BLaER1 treated with 17β-estradiol and CSF1 and Interleukin-3, amounts not matched to agents 10 nM and 100 nM (cell line): Measurements from ENCODE around the gene ACAD8.
A peak's percentile ranks its signal among the peaks of the same experiment; 100 is the strongest.

ENCODE experiments used
- H3K27ac ChIP-seq, 11 experiments: shearing (Covaris generic); formaldehyde crosslinking; 2 replicates each; pipeline ENCODE4 v1.8.1; 2022
- H3K27me3 ChIP-seq, 11 experiments: shearing (Covaris generic); formaldehyde crosslinking; 2 replicates each; pipeline ENCODE4 v1.8.1; 2022
- H3K36me3 ChIP-seq, 11 experiments: shearing (Covaris generic); formaldehyde crosslinking; 2 replicates each; pipeline ENCODE4 v1.8.1; 2022
- H3K4me1 ChIP-seq, 10 experiments: shearing (Covaris generic); formaldehyde crosslinking; 2 replicates each; pipeline ENCODE4 v1.8.1; 2022
- H3K4me2 ChIP-seq, 11 experiments: shearing (Covaris generic); formaldehyde crosslinking; 2 replicates each; pipeline ENCODE4 v1.8.1; 2022
- H3K4me3 ChIP-seq, 10 experiments: shearing (Covaris generic); formaldehyde crosslinking; 2 replicates each; pipeline ENCODE4 v1.8.1; 2022
- H3K9ac ChIP-seq, 11 experiments: shearing (Covaris generic); formaldehyde crosslinking; 2 replicates each; pipeline ENCODE4 v1.8.1; 2022
- H3K9me3 ChIP-seq, 11 experiments: shearing (Covaris generic); formaldehyde crosslinking; replicated peaks in 1 of 11; 2 replicates each; pipeline ENCODE4 v1.8.1; 2022
- H4K20me1 ChIP-seq, 11 experiments: shearing (Covaris generic); formaldehyde crosslinking; 2 replicates each; pipeline ENCODE4 v1.8.1; 2022
- Cebpa-rat ChIP-seq, 11 experiments: shearing (Covaris generic); IDR thresholded peaks; 2 replicates each; pipeline ENCODE4 v1.8.1; 2022

ACAD8 gene

GRCh38 chr11:134235399-134235798 lies 18.0 kb upstream of the ACAD8 start:
- no peak overlapping the region for H3K9ac ChIP-seq
- peaks cover 31 to 57% (median 46%) of the 10 kb centered on the region in 11 experiments for H3K36me3 ChIP-seq
- H4K20me1 ChIP-seq = peaks cover 45 to 72% (median 52%) of the 10 kb centered on the region in 11 experiments; a peak in 21 of 22 replicates
- no peak overlapping the region for H3K4me3 ChIP-seq
- no peak overlapping the region for H3K4me2 ChIP-seq
- no peaks in the 10 kb centered on the region; a peak in 1 of 22 replicates for H3K27me3 ChIP-seq
- TF ChIP-seq Cebpa-rat (IDR thresholded peaks at IDR 0.05) = no peak
- H3K9me3 ChIP-seq = no peaks in the 10 kb centered on the region
- H3K4me1 ChIP-seq = peaks cover 28 to 76% (median 50%) of the 10 kb centered on the region in 10 experiments
- no peak overlapping the region for H3K27ac ChIP-seq

- H3K36me3 ChIP-seq = peaks cover 34 to 66% (median 49%) of the 10 kb centered on the region in 11 experiments
- peak overlapping the region in 7 of 11 experiments; percentile 9 to 41 (median 38); a peak in 12 of 22 replicates for H3K4me2 ChIP-seq
Measured at GRCh38 chr11:134236834-134237556, 16.4 kb upstream of the ACAD8 start.

GRCh38 chr11:134237557-134237922 lies 15.8 kb upstream of the ACAD8 start:
- peaks cover 34 to 66% (median 49%) of the 10 kb centered on the region in 11 experiments for H3K36me3 ChIP-seq
- peaks cover 0 to 9% (median 0%) of the 10 kb centered on the region in 11 experiments; a peak in 5 of 22 replicates for H3K27me3 ChIP-seq
- peak overlapping the region in 8 of 11 experiments; percentile 9 to 41 (median 38); a peak in 12 of 22 replicates for H3K4me2 ChIP-seq
- no peak overlapping the region for H3K4me3 ChIP-seq
- peaks cover 22 to 71% (median 44%) of the 10 kb centered on the region in 10 experiments for H3K4me1 ChIP-seq
- H3K9ac ChIP-seq = no peak overlapping the region
- H4K20me1 ChIP-seq = peaks cover 26 to 70% (median 34%) of the 10 kb centered on the region in 11 experiments; a peak in 21 of 22 replicates
- H3K27ac ChIP-seq = no peak overlapping the region
- TF ChIP-seq Cebpa-rat (IDR thresholded peaks at IDR 0.05) = no peak
- H3K9me3 ChIP-seq = no peaks in the 10 kb centered on the region

More at GRCh38 chr11:134236834-134237556, 16.4 kb upstream of the ACAD8 start:
- H3K27me3 ChIP-seq = peaks cover 0 to 9% (median 0%) of the 10 kb centered on the region in 11 experiments; a peak in 4 of 22 replicates
- H4K20me1 ChIP-seq = peaks cover 32 to 70% (median 39%) of the 10 kb centered on the region in 11 experiments; a peak in 21 of 22 replicates
- H3K27ac ChIP-seq = no peak overlapping the region
- no peaks in the 10 kb centered on the region for H3K9me3 ChIP-seq
- H3K9ac ChIP-seq = no peak overlapping the region
- H3K4me3 ChIP-seq = no peak overlapping the region
- peaks cover 22 to 71% (median 44%) of the 10 kb centered on the region in 10 experiments for H3K4me1 ChIP-seq
- TF ChIP-seq Cebpa-rat (IDR thresholded peaks at IDR 0.05) = no peak

GRCh38 chr11:134238956-134239355 lies 14.4 kb upstream of the ACAD8 start:
- no peak overlapping the region for H3K27ac ChIP-seq
- H3K9ac ChIP-seq = no peak overlapping the region
- no peak overlapping the region for H3K4me3 ChIP-seq
- H3K4me1 ChIP-seq = peaks cover 22 to 71% (median 44%) of the 10 kb centered on the region in 10 experiments
- H3K9me3 ChIP-seq = no peaks in the 10 kb centered on the region
- H3K4me2 ChIP-seq = peak overlapping the region in 1 of 11 experiments; percentile 12; a peak in 1 of 22 replicates
- H4K20me1 ChIP-seq = peaks cover 15 to 70% (median 22%) of the 10 kb centered on the region in 11 experiments; a peak in 18 of 22 replicates
- H3K36me3 ChIP-seq = peaks cover 43 to 78% (median 58%) of the 10 kb centered on the region in 11 experiments
- no peak for TF ChIP-seq Cebpa-rat (IDR thresholded peaks at IDR 0.05)
- peaks cover 0 to 9% (median 0%) of the 10 kb centered on the region in 11 experiments; a peak in 5 of 22 replicates for H3K27me3 ChIP-seq

- Histone ChIP-seq H3K4me1 (peaks cover 22 to 70% (median 45%) of the 10 kb centered on the region in 10 experiments), H3K27me3 (peaks cover 0 to 9% (median 0%) of the 10 kb centered on the region in 11 experiments; a peak in 5 of 22 replicates), H3K27ac (no peak overlapping the region), H3K4me2 (no peak overlapping the region), H3K9ac (no peak overlapping the region), H3K36me3 (peaks cover 47 to 83% (median 59%) of the 10 kb centered on the region in 11 experiments), H4K20me1 (peaks cover 0 to 72% (median 12%) of the 10 kb centered on the region in 11 experiments; a peak in 13 of 22 replicates), H3K4me3 (no peak overlapping the region), H3K9me3 (no peaks in the 10 kb centered on the region)
- no peak for TF ChIP-seq Cebpa-rat (IDR thresholded peaks at IDR 0.05)
Measured at GRCh38 chr11:134240592-134240991, 12.8 kb upstream of the ACAD8 start.

- no peak for TF ChIP-seq Cebpa-rat (IDR thresholded peaks at IDR 0.05)
- Histone ChIP-seq H3K36me3 (peaks cover 53 to 85% (median 66%) of the 10 kb centered on the region in 11 experiments), H3K9ac (peak overlapping the region in 1 of 11 experiments; percentile 11; a peak in 1 of 22 replicates), H3K27ac (no peak overlapping the region; a peak in 2 of 22 replicates), H3K4me3 (no peak overlapping the region), H3K27me3 (peaks cover 0 to 9% (median 0%) of the 10 kb centered on the region in 11 experiments; a peak in 5 of 22 replicates), H3K9me3 (no peaks in the 10 kb centered on the region), H3K4me2 (peak overlapping the region; percentile 55 to 81 (median 72)), H4K20me1 (peaks cover 0 to 75% (median 12%) of the 10 kb centered on the region in 11 experiments; a peak in 13 of 22 replicates), H3K4me1 (peaks cover 22 to 64% (median 41%) of the 10 kb centered on the region in 10 experiments)
Measured at GRCh38 chr11:134242376-134242775, 11.0 kb upstream of the ACAD8 start.

GRCh38 chr11:134243913-134244312 lies 9.5 kb upstream of the ACAD8 start:
- H3K36me3 ChIP-seq = peaks cover 63 to 86% (median 74%) of the 10 kb centered on the region in 11 experiments
- H3K9me3 ChIP-seq = no peaks in the 10 kb centered on the region
- peak overlapping the region in 7 of 11 experiments; percentile 66 to 81 (median 70); a peak in 14 of 22 replicates for H3K4me2 ChIP-seq
- H3K4me3 ChIP-seq = no peak overlapping the region
- peaks cover 0 to 66% (median 7%) of the 10 kb centered on the region in 11 experiments; a peak in 12 of 22 replicates for H4K20me1 ChIP-seq
- no peak overlapping the region for H3K9ac ChIP-seq
- peaks cover 22 to 53% (median 35%) of the 10 kb centered on the region in 10 experiments for H3K4me1 ChIP-seq
- no peak overlapping the region for H3K27ac ChIP-seq
- H3K27me3 ChIP-seq = peaks cover 0 to 9% (median 0%) of the 10 kb centered on the region in 11 experiments; a peak in 5 of 22 replicates
- TF ChIP-seq Cebpa-rat (IDR thresholded peaks at IDR 0.05) = no peak

GRCh38 chr11:134244593-134244992 lies 8.8 kb upstream of the ACAD8 start:
- peak overlapping the region in 6 of 11 experiments; percentile 66 to 81 (median 72); a peak in 10 of 22 replicates for H3K4me2 ChIP-seq
- peaks cover 0 to 60% (median 7%) of the 10 kb centered on the region in 11 experiments; a peak in 12 of 22 replicates for H4K20me1 ChIP-seq
- H3K36me3 ChIP-seq = peaks cover 64 to 86% (median 74%) of the 10 kb centered on the region in 11 experiments

More at GRCh38 chr11:134244593-134244992, 8.8 kb upstream of the ACAD8 start:
- H3K4me1 ChIP-seq = peaks cover 22 to 47% (median 35%) of the 10 kb centered on the region in 10 experiments
- H3K9ac ChIP-seq = no peak overlapping the region
- H3K27me3 ChIP-seq = peaks cover 0 to 9% (median 0%) of the 10 kb centered on the region in 11 experiments; a peak in 5 of 22 replicates
- H3K4me3 ChIP-seq = no peak overlapping the region
- TF ChIP-seq Cebpa-rat (IDR thresholded peaks at IDR 0.05) = no peak
- no peak overlapping the region for H3K27ac ChIP-seq
- H3K9me3 ChIP-seq = no peaks in the 10 kb centered on the region
